Progenitor cell of endocrine pancreas (in vitro differentiated cells): ENCODE data around the gene FBP1. TPM values are rescaled to one million over a fixed set of nuclear protein-coding genes. Genes with fewer than 3 reads are reported as not detected.

Source experiments
- DNase-seq: peaks from one replicate; pipeline ENCODE4 v3.0.0; 2021; ENCODE audit warnings: low spot score; ENCODE audit not compliant: unreplicated experiment
- H3K27ac Mint-ChIP-seq: 2 replicates; pipeline ENCODE4 v1.8.0; 2021; ENCODE audit warnings: mild to moderate bottlenecking, moderate library complexity, mixed read lengths
- H3K27me3 Mint-ChIP-seq: 2 replicates; pipeline ENCODE4 v1.8.0; 2021; ENCODE audit warnings: mixed read lengths
- H3K36me3 Mint-ChIP-seq: 2 replicates; pipeline ENCODE4 v1.8.0; 2022; ENCODE audit warnings: mixed read lengths; ENCODE audit not compliant: insufficient read depth
- H3K4me1 Mint-ChIP-seq: 2 replicates; pipeline ENCODE4 v1.8.0; 2021; ENCODE audit warnings: low read depth, mixed read lengths
- H3K4me3 Mint-ChIP-seq: 2 replicates; pipeline ENCODE4 v1.8.0; 2021; ENCODE audit warnings: low read depth, mild to moderate bottlenecking, moderate library complexity, mixed read lengths
- H3K9me3 Mint-ChIP-seq: 2 replicates; pipeline ENCODE4 v1.8.0; 2021; ENCODE audit warnings: low read depth, mixed read lengths
- total RNA-seq: library from RNA; stranded (reverse); gene quantifications from 2 replicates; pipeline ENCODE4 v1.2.1, GENCODE V29; 2021
- TF ChIP-seq, protein P1 (sequence below): fragments of 200-600 bp; sonication (generic); IDR thresholded peaks from one replicate; pipeline ENCODE4 v1.5.0; 2021; ENCODE audit warnings: antibody characterized with exemption, mild to moderate bottlenecking; ENCODE audit not compliant: unreplicated experiment

The FBP1 gene
- total RNA-seq, 1 donor from 2014 or later: 4.6 TPM

DNA sequence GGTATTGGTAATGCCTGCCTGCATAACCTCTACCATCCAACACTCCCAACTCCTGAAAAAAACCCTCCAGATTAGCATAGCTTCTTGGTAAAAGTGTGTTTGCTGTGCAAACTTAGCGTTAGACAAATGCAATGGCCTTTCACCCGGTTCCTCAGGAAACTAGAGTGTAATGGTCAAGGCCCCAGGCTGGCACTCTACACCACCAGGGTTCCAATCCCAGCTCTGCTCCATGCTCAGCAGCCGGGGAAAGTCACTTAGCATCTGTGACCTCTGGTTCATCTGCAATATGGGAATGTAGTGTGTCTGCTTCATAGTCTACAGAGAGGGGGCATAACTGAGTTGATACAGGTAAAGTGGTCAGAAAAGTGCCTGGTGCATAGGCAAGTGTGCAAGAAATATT lies 9.0 kb downstream of the FBP1 start:
- TF ChIP-seq, protein P1, sequence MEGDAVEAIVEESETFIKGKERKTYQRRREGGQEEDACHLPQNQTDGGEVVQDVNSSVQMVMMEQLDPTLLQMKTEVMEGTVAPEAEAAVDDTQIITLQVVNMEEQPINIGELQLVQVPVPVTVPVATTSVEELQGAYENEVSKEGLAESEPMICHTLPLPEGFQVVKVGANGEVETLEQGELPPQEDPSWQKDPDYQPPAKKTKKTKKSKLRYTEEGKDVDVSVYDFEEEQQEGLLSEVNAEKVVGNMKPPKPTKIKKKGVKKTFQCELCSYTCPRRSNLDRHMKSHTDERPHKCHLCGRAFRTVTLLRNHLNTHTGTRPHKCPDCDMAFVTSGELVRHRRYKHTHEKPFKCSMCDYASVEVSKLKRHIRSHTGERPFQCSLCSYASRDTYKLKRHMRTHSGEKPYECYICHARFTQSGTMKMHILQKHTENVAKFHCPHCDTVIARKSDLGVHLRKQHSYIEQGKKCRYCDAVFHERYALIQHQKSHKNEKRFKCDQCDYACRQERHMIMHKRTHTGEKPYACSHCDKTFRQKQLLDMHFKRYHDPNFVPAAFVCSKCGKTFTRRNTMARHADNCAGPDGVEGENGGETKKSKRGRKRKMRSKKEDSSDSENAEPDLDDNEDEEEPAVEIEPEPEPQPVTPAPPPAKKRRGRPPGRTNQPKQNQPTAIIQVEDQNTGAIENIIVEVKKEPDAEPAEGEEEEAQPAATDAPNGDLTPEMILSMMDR: no peak
- Mint-ChIP-seq H3K36me3 (no peaks in the 10 kb centered on the region), H3K9me3 (no peaks in the 10 kb centered on the region), H3K27me3 (peaks cover 13% of the 10 kb centered on the region), H3K4me1 (peaks cover 14% of the 10 kb centered on the region), H3K4me3 (no peak overlapping the region), H3K27ac (no peak overlapping the region)
- DNase-seq: no peak

DNA sequence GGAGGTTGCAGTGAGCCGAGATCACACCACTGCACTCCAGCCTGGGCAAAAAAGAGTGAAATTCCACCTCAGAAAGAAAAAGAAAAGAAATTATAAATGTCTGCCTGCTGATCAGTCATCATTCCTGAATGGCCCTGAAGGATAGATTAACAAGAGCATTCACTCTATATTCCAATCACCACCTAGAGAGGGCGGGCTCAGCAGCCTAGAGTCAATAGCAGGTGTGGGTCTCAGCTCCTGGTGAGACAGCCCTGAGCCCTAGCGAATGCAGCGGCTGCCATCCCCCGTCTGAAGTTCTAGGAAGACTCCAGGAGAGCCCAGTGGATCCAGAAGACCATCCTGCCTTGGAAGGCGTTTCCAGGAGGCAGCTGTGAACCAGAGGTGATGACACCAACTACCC lies 12.0 kb downstream of the FBP1 start:
- DNase-seq: no peak
- no peak overlapping the region for H3K27ac Mint-ChIP-seq
- H3K4me1 Mint-ChIP-seq: peaks cover 14% of the 10 kb centered on the region
- no peak overlapping the region for H3K4me3 Mint-ChIP-seq
- H3K27me3 Mint-ChIP-seq: peaks cover 3% of the 10 kb centered on the region
- H3K9me3 Mint-ChIP-seq: no peaks in the 10 kb centered on the region
- no peaks in the 10 kb centered on the region for H3K36me3 Mint-ChIP-seq
- TF ChIP-seq, protein P1: no peak

DNA sequence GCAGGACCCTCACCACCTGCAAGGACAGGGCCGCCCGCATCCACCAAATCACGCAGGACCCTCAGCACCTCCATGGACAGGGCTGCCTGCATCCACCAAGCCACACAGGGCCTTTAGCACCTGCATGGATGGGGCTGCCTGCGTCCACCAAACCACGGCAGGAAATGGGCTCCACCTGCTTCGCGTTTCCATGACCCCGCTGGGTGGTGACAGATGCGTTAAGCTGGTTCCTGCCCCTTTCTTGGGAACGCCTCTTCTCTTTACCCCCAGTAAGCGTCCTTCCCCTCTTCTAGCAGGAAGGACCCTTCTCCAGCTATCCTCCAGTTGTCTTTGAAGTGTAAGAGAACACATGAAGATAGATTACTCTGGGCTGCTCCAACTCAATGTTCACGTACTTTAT lies 13.5 kb downstream of the FBP1 start:
- H3K4me3 Mint-ChIP-seq: no peak overlapping the region
- TF ChIP-seq, protein P1: no peak
- H3K36me3 Mint-ChIP-seq: no peaks in the 10 kb centered on the region
- no peak for DNase-seq
- H3K9me3 Mint-ChIP-seq: no peaks in the 10 kb centered on the region
- no peak overlapping the region for H3K27ac Mint-ChIP-seq
- no peaks in the 10 kb centered on the region for H3K27me3 Mint-ChIP-seq
- peaks cover 10% of the 10 kb centered on the region for H3K4me1 Mint-ChIP-seq

DNA sequence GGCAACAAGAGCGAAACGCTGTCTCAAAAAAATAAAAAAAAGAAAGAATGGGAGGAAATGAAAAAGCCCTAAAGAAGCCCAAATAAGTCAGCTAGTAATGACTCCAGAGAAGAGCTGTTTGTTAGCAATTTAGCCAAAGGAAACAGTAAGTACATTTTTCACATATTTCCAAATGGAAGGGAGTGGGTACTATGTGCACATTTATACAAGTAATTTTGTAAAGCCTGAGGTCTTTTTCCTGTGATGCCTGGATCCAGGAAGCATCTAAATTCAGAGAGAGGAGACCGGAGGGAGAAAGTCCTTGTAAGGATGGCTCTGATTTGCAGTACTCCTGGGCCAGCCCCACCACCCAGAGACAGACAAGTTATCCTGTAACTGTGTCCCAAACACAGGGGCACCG lies 14.7 kb downstream of the FBP1 start:
- Mint-ChIP-seq H3K4me3 (no peak overlapping the region), H3K27ac (no peak overlapping the region), H3K27me3 (no peaks in the 10 kb centered on the region), H3K36me3 (no peaks in the 10 kb centered on the region), H3K9me3 (no peaks in the 10 kb centered on the region), H3K4me1 (no peaks in the 10 kb centered on the region)
- TF ChIP-seq, protein P1: no peak
- no peak for DNase-seq

DNA sequence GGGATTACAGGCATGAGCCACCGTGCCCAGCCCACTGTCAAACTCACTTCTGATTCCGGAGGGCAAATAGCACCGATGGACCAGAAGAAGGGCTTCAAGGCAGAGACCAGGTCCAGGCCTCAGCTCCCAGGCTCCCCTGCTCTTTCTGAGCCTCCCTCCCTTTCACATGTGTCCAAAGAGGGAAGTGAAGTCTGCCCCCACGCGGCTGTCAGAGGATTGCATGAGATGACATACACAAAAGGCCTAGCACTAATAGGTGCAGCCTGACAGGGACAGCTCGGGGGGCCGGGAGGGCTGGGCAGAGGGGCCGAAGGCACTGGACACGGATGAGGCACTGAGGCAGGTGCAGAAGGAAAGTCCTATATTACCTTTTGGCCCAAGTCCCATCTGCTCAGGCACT lies 16.1 kb downstream of the FBP1 start:
- H3K4me3 Mint-ChIP-seq: no peak overlapping the region
- H3K36me3 Mint-ChIP-seq: no peaks in the 10 kb centered on the region
- no peaks in the 10 kb centered on the region for H3K9me3 Mint-ChIP-seq
- TF ChIP-seq, protein P1: peak; percentile 55
- no peaks in the 10 kb centered on the region for H3K4me1 Mint-ChIP-seq
- no peak overlapping the region for H3K27ac Mint-ChIP-seq
- H3K27me3 Mint-ChIP-seq: no peaks in the 10 kb centered on the region
- DNase-seq: peak; percentile 26
